Testis (tissue), 2 donors: Measurements from ENCODE around the gene NLRP10.

Experiments
- CTCF ChIP-seq, 3 experiments: fragments of 450-650 bp in 2 of 3; fragments of 200-600 bp in 1 of 3; sonication (generic) in 1 of 3; IDR thresholded peaks; one replicate each; pipeline ENCODE4 v1.5.1; 2016 to 2019; ENCODE audit warnings: antibody characterized with exemption in 3 of 3, mild to moderate bottlenecking in 2 of 3, moderate library complexity in 1 of 3
- POLR2A ChIP-seq: fragments of 450-650 bp; IDR thresholded peaks from one replicate; pipeline ENCODE4 v1.6.1; 2017; ENCODE audit warnings: antibody characterized with exemption, mild to moderate bottlenecking, moderate library complexity

GRCh38 chr11:8005556-8005955 is 40.3 kb upstream of the NLRP10 start:
- no peak for TF ChIP-seq CTCF (IDR thresholded peaks at IDR 0.05)
- no peak for TF ChIP-seq POLR2A
